Myocyte (in vitro differentiated cells): Measurements from ENCODE around the gene EIF5A. TPM values are rescaled to one million over a fixed set of nuclear protein-coding genes. Genes with fewer than 3 reads are reported as not detected.
"Not testable (repeated sequence)": the region's sequence is repeated elsewhere in the genome, so short reads cannot be mapped to it uniquely, and the experiment has no call there.

Experiments used
- DNase-seq: peaks from one replicate; pipeline ENCODE4 v3.0.0-alpha.2; 2012; ENCODE audit warnings: low read depth
- total RNA-seq: library from RNA; depleted of rRNA; stranded (reverse); fragments of >200 nt; gene quantifications from 2 replicates; pipeline ENCODE4 v1.2.3, GENCODE V29; 2014

Gene EIF5A
- total RNA-seq, 1 donor from 2014 or later, result 510 TPM

DNA sequence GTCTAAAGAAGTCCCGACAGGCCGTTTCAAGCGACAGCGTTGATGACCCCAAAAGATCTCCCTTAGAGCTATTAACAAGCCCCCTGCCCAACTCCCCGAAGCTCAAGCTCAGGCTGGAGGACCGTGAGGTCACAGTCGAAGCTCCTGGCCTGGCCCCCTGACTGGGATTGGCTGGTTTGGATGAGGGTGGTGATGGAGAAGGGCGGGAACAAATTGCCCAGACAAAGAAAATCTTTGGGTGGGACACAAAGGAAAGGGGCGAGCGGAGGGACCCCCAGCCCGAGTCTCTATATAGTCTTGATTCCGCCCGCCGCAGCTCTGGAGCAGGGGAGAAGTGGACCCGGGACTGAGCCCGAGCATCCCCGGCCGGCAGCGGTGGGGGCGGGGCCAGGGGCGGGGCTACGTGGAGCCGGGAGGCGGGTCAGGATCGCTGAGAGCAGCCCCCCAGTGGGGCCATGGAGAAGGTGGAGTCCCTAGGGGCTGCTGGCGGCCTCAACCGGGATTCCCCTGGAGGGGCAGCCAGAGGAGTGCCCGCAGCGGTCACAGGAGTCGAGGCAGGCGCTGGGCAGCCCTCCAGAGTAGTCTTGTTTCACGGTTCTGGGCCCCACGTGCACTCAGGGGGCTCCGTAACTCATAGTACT is 22.7 kb downstream of the EIF5A start:
- DNase-seq, result peak; percentile 86

DNA sequence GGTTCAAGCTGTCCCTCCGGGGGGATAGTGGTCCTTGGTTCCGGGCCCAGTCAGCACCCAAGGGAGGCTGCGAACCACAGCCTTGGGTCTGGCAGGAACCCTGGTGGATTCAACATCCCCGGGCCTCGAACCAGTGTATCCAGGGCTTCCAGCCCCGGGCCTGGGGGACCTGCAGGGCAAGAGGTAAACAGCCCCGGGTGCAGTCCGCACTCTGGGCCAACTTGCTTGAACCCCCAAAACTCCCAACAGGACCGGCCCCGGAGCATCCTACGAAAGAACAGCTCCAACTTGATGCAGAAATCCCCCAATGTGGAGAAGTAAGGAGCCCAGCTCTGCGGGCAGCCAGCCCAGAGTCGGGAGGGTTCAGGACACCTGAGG is 23.2 kb downstream of the EIF5A start:
- no peak for DNase-seq

- no peak for DNase-seq
Measured at GRCh38 chr17:7332111-7332510, 24.7 kb downstream of the EIF5A start.

- not testable (repeated sequence) for DNase-seq
Measured at GRCh38 chr17:7332600-7333069, 25.2 kb downstream of the EIF5A start.

GRCh38 chr17:7334938-7335538 is 27.6 kb downstream of the EIF5A start:
- no peak for DNase-seq

DNA sequence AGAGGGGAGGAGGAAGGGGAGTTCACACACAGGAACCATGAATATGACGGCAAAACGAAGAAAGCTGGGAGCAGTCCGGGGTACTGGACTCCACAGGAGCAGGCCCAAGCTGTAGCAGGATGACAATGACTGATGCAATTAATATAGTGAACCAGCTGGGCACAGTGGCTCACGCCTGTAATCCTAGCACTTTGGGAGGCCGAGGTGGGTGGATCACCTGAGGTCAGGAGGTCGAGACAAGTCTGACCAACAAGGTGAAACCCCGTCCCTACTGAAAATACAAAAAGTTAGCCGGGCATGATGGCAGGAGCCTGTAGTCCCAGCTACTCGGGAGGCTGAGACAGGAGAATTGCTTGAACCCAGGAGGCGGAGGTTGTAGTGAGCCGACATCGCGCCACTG is 28.3 kb downstream of the EIF5A start:
- not testable (repeated sequence) for DNase-seq

DNA sequence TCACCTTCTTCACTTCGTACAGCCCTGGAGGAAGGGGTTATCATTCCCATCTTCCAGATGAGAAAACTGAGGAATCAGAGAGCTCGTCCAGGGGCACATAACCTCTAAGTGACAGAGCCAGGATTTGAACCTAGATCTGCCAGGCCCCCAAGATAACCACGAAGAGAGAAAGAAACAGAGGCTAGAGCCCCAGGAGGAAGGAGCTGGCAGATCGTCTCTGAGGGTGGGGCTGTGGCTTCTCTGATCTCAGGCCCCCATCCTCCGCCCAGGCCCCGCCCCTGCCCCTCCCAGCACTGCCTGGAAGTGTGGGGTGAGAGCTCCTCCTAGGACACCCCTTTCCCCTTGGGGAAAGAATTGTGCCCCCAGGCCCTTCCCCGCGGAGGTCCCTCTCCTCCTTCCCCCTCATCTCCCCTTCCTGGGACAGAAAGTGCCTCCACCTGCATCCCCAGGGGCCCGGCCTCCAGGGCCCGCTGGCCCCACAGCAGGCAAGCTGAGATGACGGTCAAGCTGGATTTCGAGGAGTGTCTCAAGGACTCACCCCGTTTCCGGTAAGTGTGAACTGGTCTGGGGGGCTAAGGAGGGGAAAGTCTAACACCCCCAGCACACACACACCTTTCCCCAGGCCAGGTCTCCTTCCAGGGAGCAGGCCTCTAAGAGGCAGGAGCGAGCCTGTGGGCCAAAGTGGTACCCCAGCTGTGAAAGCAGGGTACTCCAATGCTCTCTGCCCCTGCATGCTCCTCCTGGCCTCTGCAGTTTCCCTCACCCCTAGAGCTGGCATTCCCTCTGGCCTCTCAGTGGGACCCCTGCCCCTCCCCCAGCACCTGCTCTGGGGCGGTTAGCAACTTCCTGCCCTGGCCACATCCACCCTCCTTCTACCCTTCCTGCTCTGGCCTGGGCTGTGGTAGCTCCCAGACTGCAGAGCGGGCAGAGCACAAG is 29.1 kb downstream of the EIF5A start, which contains the start of gene ACAP1:
TSS of gene ACAP1 (plus strand) at position 290 of the 936 bp plus-strand sequence. CDS start at position 496, 206 bp downstream.
- no peak for DNase-seq

DNA sequence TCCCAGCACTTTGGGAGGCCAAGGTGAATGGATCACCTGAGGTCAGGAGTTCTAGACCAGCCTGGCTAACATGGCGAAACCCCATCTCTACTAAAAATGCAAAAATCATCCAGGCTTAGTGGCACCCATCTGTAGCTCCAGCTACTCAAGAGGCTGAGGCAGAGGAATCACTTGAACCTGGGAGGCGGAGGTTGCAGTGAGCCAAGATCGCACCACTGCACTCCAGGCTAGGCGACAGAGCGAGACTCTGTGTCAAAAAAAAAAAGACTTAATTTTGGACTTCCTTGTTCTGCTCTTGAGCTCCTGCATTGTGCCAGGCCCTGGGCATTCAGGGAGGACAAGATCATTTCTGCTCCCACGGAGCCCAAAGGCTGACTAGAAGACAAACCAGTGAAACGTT is 30.2 kb downstream of the EIF5A start:
- not testable (repeated sequence) for DNase-seq

GRCh38 chr17:7340179-7340578 is 32.8 kb downstream of the EIF5A start:
- DNase-seq, result peak; percentile 77

DNA sequence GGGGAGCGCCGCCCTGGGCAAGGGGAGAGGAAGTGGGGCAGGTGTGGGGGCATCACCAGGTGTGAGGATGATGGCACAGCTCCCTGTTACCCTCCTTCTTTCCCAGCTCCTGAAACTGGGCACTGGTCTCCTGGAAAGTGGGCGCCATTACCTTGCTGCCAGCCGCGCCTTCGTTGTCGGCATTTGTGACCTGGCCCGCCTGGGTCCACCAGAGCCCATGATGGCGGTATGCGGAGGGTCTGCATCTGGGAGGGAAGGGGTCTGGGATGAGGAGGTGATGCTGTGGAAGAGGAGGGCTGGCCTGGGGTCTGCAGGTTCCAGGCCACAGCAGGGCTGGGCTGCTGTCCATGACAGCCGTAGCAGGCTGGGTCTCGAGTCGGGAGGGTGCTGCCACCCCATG is 34.4 kb downstream of the EIF5A start:
- no peak for DNase-seq

DNA sequence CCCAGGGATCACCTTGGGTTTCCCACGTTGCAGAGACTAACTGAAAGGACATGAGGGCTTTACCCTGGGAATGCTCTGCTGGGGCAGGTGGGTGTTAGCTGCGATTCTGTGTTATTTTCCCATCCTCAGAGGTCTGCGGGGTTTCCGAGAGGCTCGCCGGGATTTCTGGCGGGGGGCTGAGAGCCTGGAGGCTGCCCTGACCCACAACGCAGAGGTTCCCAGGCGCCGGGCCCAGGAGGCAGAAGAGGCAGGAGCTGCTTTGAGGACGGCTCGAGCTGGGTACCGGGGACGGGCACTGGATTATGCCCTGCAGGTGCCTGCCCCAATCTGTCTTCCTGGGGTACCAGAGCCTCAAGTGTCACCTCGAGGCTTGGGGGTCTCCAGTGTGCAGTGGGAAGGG is 35.8 kb downstream of the EIF5A start:
- no peak for DNase-seq

GRCh38 chr17:7346761-7347614 is 39.6 kb downstream of the EIF5A start:
- DNase-seq, result no peak

DNA sequence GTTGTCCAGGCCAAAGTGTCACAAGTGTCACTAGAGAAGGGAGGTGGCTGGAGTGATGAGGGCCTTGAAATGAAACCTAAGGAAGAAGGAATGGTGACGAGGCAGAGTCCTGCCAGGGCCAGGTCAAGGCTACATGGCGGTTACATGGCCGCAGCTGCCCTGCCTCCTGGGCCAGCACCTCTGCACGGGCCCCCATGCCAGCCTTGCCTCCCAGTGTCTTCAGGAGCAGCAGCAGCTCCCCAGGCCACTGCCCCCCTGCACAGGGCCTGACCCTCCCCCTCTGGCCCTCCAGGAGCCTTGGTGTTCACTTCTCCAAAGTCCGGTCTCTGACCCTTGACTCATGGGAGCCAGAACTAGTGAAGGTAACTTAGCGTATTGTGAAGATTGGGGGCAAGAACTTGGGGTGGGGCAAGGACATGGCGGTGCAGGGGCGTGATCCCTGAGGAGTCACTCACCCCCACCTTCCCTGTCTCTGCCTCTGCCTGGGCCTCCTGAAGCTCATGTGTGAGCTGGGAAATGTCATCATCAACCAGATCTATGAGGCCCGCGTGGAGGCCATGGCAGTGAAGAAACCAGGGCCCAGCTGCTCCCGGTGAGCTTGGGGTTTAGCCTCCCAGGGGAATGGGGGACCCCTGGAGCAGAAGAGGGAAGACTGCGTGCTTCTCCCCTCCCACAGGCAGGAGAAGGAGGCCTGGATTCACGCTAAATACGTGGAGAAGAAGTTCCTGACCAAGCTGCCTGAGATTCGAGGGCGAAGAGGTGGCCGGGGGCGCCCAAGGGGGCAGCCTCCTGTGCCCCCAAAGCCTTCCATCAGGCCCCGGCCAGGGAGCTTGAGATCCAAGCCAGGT is 40.4 kb downstream of the EIF5A start:
- DNase-seq, result no peak

- no peak for DNase-seq
Measured at GRCh38 chr17:7348478-7349242, 41.2 kb downstream of the EIF5A start.

GRCh38 chr17:7351665-7352502 is 44.5 kb downstream of the EIF5A start, which contains the start of gene KCTD11:
TSS of gene KCTD11 (plus strand) at chr17:7352162.
- peak; percentile 93 for DNase-seq

GRCh38 chr17:7352503-7352889 is 45.1 kb downstream of the EIF5A start:
- DNase-seq, result no peak

- DNase-seq, result no peak
Measured at GRCh38 chr17:7352910-7353635, 45.6 kb downstream of the EIF5A start.
